HepG2 (cell line): ENCODE measurements around the gene SMC1A.

Experiments used
- EP300 ChIP-seq, 3 experiments: sonication (generic) in 1 of 3; formaldehyde crosslinking in 1 of 3; IDR thresholded peaks; 2 replicates each; pipeline versions ENCODE4 v1.5.1 to v1.6.1; 2011 to 2020; ENCODE audit warnings: low read depth in 2 of 3, low read length in 2 of 3, borderline replicate concordance in 1 of 3, improper control_type of control experiment in 1 of 3, mild to moderate bottlenecking in 1 of 3, missing genetic modification reagents in 1 of 3, moderate library complexity in 1 of 3
- JUND ChIP-seq: sonication (generic); formaldehyde crosslinking; IDR thresholded peaks from 2 replicates; pipeline ENCODE4 v1.8.0; 2022; ENCODE audit warnings: mild to moderate bottlenecking, missing genetic modification reagents
- KDM5B ChIP-seq: sonication (generic); formaldehyde crosslinking; IDR thresholded peaks from 2 replicates; pipeline ENCODE4 v1.4.0; 2020; ENCODE audit warnings: missing genetic modification reagents, mild to moderate bottlenecking, borderline replicate concordance
- MTA3 ChIP-seq: sonication (generic); formaldehyde crosslinking; IDR thresholded peaks from 2 replicates; pipeline ENCODE4 v1.4.0; 2020; ENCODE audit warnings: missing genetic modification reagents
- POLR2A ChIP-seq, 2 experiments: IDR thresholded peaks; 2 replicates each; pipeline ENCODE4 v1.6.1; 2011; ENCODE audit warnings: low read depth in 2 of 2, low read length in 2 of 2, mild to moderate bottlenecking in 1 of 2, moderate library complexity in 1 of 2; ENCODE audit not compliant: insufficient read depth in 1 of 2
- POLR2AphosphoS5 ChIP-seq: IDR thresholded peaks from 2 replicates; pipeline ENCODE4 v1.6.1; 2012; ENCODE audit warnings: low read depth, low read length
- ZKSCAN1 ChIP-seq: fragments of 150-350 bp; IDR thresholded peaks from 2 replicates; pipeline ENCODE4 v1.6.1; 2014; ENCODE audit warnings: low read length
- ZSCAN30 ChIP-seq: sonication (generic); formaldehyde crosslinking; IDR thresholded peaks from 2 replicates; pipeline ENCODE4 v1.5.0; 2020; ENCODE audit warnings: mild to moderate bottlenecking, missing genetic modification reagents

DNA sequence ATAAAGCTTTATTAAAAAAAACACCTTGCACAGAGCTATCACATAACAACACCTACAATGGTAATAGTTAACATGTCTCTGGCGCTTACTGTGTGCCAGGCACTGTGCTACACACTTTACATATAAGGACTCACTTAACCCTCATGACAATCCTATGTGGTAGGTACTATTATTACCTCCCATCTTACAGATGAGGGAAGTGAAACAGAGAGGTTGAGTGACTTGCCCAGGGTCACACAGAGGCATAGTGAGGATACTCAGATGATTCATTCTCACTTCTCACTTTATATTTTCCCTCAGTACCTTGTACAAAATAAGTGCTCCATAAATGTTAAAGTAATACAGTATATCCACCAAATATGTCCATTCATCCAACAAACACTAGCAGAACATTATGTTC lies 97.7 kb downstream of the SMC1A start:
- TF ChIP-seq KDM5B (CRISPR knock-in tag) (no peak), MTA3 (CRISPR knock-in tag) (no peak), JUND (CRISPR knock-in tag) (no peak), POLR2AphosphoS5 (no peak), ZKSCAN1 (no peak), ZSCAN30 (CRISPR knock-in tag) (no peak), POLR2A (IDR thresholded peaks at IDR 0.05; ENCODE audit: insufficient read depth in 1 of 2, low read depth in 2 of 2, low read length in 2 of 2) (no peak), EP300 (IDR thresholded peaks at IDR 0.05; ENCODE audit: low read depth in 2 of 2, low read length in 2 of 2) (no peak), EP300 (CRISPR knock-in tag; IDR thresholded peaks at IDR 0.05; ENCODE audit: borderline replicate concordance) (no peak)
